Measurements from ENCODE around the gene DBN1.

DBN1 gene

DNA sequence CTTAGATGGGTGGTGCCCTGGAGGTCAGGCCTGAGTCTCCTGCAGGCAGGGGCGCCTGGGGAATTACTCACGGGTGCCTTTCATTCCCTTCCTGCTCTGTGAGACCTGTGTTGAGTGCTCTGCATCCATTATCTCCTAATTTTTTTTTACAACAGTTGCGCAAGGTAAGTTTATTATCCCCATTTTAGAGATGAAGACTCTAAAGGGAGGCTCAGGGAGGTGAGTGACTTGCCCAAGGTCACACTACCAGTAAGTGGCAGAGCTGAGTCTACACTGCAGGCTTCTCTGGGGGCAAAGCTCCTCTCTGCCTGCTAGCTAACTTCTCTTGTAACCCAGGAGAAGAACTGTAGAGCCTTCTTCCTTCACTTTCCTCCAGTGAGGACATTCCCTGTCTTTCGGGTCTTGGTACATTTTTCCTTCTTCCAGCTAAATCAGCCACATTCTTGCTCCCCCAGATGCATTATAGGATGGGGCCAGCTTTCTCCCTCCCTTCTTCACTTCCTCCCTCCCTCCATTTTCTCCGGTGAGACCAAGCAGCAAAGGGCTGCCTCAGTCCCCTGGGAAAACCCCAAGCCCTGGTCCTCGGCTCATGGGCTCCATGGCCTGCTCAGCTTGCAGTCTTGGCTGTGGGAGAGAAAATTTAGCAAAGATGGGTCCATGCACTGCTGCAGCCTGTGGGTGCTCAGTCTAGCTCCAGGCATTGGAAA, 25.0 kb downstream of the DBN1 start:
- H3K4me3 ChIP-seq (ENCODE audit: low read depth, low read length), result peak overlapping the region; percentile 55
- TF ChIP-seq, protein P1, sequence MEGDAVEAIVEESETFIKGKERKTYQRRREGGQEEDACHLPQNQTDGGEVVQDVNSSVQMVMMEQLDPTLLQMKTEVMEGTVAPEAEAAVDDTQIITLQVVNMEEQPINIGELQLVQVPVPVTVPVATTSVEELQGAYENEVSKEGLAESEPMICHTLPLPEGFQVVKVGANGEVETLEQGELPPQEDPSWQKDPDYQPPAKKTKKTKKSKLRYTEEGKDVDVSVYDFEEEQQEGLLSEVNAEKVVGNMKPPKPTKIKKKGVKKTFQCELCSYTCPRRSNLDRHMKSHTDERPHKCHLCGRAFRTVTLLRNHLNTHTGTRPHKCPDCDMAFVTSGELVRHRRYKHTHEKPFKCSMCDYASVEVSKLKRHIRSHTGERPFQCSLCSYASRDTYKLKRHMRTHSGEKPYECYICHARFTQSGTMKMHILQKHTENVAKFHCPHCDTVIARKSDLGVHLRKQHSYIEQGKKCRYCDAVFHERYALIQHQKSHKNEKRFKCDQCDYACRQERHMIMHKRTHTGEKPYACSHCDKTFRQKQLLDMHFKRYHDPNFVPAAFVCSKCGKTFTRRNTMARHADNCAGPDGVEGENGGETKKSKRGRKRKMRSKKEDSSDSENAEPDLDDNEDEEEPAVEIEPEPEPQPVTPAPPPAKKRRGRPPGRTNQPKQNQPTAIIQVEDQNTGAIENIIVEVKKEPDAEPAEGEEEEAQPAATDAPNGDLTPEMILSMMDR (IDR thresholded peaks at IDR 0.05; ENCODE audit: control insufficient read depth, extremely low read depth, insufficient read depth), result no peak
- DNase-seq (ENCODE audit: low read depth), result no peak

DNA sequence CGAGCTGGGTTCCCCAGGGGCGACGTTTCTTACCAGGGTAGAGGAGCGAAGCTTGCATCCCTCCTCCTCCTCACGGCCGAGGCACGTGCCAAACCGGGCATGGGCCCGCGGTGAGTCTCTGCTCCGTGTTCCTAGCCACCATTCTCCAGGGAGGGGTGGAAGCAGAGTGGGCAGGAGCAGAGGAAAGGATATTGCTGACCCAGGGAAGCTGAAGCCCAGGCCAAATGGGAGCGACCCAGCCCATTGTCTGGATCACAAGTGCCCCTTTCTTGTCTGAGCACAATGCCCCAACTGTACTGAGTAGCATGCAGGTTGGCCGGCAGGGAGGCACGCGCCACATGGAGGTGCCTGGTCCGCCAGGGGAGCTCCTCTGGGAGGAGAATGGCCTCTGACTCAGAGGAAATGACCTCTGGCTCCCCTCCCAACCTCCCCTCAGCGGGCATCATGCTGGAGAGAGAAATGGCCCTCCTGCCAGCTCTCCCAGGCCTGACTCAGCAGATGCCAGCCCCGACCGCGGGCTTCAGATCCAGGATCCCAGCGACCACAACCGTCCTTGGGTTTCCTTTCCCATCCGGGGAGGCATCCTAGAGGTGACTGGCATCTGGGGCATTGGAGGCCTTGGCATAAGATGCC, 25.7 kb downstream of the DBN1 start:
- H3K4me3 ChIP-seq (ENCODE audit: low read depth, low read length), result peak overlapping the region; percentile 55
- TF ChIP-seq, protein P1 (IDR thresholded peaks at IDR 0.05; ENCODE audit: control insufficient read depth, extremely low read depth, insufficient read depth), result no peak
- no peak for DNase-seq (ENCODE audit: low read depth)

DNA sequence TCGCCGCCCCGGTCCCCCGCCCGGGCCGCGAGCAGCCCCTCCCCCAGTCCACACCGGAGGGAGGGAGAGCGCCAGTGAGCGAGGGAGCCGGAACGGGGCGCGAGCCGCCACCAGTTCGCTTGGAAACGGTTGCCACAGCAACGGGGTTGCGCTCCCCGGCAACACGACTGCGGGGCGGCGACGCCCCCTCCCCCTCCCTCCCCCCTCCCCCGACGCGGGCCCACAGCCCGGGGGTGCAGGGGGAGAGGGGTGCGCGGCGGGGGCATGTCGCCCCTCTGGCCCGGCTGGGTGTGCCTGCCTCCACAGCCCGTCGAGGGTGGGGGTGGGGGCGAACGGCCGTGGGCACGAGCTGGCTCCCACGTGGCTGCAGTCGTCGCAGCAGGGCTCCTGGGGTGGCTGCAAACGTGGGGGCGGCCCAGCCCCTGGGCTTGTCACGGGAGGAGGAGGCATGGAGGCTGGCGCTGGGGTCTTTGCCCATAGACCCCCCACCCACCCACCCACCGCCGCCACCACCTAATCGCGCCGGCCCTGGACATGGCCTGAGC, 26.3 kb downstream of the DBN1 start:
- H3K4me3 ChIP-seq (ENCODE audit: low read depth, low read length), result peak overlapping the region; percentile 55
- DNase-seq (ENCODE audit: low read depth), result no peak
- TF ChIP-seq, protein P1 (IDR thresholded peaks at IDR 0.05; ENCODE audit: control insufficient read depth, extremely low read depth, insufficient read depth), result no peak

DNA sequence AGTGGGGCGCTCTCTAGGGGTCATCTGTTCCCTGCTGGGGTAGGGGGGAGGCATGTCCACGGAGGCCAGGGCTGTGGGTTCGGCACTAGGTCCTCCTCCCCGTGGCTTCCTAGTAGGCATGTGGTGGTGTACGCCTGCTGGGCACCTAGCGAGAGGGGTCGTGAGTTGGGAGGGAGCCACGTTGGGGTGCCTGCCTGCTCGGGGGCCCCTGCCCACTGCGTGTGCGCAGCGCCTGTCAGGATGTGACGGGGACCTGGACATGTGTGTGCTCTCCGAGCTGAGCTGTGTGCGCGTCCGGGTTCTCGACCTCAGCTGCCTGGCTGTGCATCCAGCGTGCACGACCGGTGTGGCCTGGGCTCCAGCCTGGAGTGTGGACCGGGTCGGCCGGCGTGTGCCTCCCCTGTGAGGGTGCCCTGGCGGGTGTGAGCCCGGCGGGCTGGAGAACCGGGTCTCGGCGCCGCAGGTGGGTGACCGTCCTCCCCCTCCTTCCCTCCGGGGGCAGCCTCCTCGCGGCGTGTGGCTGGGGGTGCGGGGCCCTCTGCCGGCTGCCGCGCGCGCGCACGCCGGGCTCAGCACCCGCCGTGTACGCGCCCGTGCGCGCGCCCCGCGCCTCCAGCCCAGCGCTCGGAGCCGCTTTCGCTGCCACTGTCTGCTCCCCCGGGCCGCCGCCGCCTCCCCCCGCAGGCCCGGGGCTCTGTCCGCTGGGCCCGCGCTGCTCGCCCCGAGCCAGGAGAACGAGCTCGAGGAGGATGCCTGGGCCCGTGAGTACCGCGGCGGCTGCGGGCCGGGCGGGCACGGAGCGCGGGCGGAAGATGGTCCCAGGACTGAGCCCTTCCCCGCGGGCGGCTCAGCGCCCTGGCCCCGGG, 27.0 kb downstream of the DBN1 start, which contains the start of gene PRR7:
Gene PRR7 (plus strand): TSS at position 615 of the 866 bp plus-strand sequence. CDS start 8,254 bp downstream, outside the sequence.
- no peak for DNase-seq (ENCODE audit: low read depth)
- TF ChIP-seq, protein P1 (IDR thresholded peaks at IDR 0.05; ENCODE audit: control insufficient read depth, extremely low read depth, insufficient read depth), result peak; percentile 20
- peak within 1 kb of the TSS; percentile 55 for H3K4me3 ChIP-seq (ENCODE audit: low read depth, low read length)

DNA sequence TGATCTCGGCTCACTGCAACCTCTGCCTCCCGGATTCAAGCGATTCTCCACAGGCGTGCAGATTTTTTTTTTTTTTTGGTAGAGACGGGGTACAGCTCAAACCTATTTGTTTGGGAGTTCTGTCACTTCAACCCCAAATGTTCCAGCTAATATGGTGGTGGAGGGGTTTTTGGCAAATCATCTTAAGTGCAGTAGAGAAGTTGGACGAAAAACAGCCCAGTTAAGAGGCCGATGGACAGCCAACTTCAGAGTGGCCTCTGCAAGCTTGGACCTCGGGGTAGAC, 27.6 kb downstream of the DBN1 start:
- TF ChIP-seq, protein P1 (IDR thresholded peaks at IDR 0.05; ENCODE audit: control insufficient read depth, extremely low read depth, insufficient read depth), result no peak
- peak overlapping the region; percentile 55 for H3K4me3 ChIP-seq (ENCODE audit: low read depth, low read length)
- DNase-seq (ENCODE audit: low read depth), result no peak

DNA sequence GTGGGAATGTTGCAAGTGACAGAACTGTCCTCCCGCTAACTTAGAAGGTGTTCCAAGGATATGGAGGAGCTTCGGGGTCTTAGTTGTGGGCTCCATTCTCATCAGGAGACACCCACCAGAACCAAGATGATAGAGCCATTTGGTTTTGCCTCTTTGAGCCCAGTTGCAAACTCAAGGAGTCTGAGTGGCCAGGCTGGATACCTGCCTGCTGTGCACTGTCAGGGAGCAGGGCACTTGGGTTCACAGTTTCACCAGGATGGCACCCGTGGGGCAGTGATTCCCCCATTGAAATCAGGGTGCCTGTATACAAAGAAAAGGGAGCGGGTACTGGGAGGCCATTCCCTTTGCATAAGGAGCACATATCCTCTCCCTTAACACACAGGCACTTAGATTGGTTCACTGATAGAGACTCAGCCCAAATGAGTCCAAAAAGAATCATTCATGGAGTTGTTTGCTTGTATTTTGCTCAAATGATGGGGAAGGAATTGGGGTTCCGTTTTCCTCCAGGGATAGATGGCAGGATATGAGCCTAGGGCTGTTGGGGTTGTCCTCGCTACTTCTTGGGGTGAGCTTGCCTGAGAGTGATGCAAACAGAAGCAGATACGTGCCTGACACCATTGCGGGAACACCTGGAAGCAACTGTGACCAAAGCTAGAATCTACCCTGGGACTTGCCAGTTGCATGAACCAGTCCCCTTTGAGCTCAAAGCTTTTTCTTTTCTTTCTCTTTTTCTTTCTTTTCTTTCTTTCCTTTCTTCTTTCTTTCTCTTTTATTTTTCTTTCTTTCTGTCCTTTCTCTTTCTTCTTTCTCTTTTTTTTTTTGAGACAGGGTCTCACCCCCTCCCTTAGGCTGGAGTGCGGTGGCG, 28.1 kb downstream of the DBN1 start:
- no peak overlapping the region for H3K4me3 ChIP-seq (ENCODE audit: low read depth, low read length)

More for the DNA sequence above, 28.1 kb downstream of the DBN1 start:
- TF ChIP-seq, protein P1 (IDR thresholded peaks at IDR 0.05; ENCODE audit: control insufficient read depth, extremely low read depth, insufficient read depth), result no peak
- no peak for DNase-seq (ENCODE audit: low read depth)
